DOHH2 (cell line): Measurements from ENCODE around the gene NRF1.

Source experiments
- H3F3A ChIP-seq: fragments of 200-600 bp; sonication (generic), shearing (Covaris generic); 2 replicates; pipeline ENCODE4 v1.6.0; 2016; ENCODE audit warnings: antibody characterized with exemption, mild to moderate bottlenecking; ENCODE audit not compliant: control insufficient read depth, insufficient read depth
- H3K27ac ChIP-seq: fragments of 200-600 bp; sonication (generic); 2 replicates; pipeline ENCODE4 v1.5.1; 2014; ENCODE audit warnings: low read depth, mild to moderate bottlenecking, low read length, moderate library complexity
- H3K27me3 ChIP-seq: fragments of 200-600 bp; sonication (generic); 2 replicates; pipeline ENCODE4 v1.6.1; 2014; ENCODE audit warnings: mild to moderate bottlenecking, low read length, mixed read lengths; ENCODE audit not compliant: control insufficient read depth
- H3K36me3 ChIP-seq: fragments of 200-600 bp; sonication (generic); 2 replicates; pipeline ENCODE4 v1.6.1; 2014; ENCODE audit warnings: mild to moderate bottlenecking, low read length, moderate library complexity, mixed read lengths; ENCODE audit not compliant: control insufficient read depth
- H3K4me1 ChIP-seq: fragments of 200-600 bp; sonication (generic); 2 replicates; pipeline ENCODE4 v1.6.1; 2014; ENCODE audit warnings: mild to moderate bottlenecking, low read length, mixed read lengths; ENCODE audit not compliant: control insufficient read depth
- H3K4me2 ChIP-seq: fragments of 200-600 bp; sonication (generic); 2 replicates; pipeline ENCODE4 v1.6.0; 2014; ENCODE audit warnings: mild to moderate bottlenecking, low read length, moderate library complexity
- H3K4me3 ChIP-seq: fragments of 200-600 bp; sonication (generic); 2 replicates; pipeline ENCODE4 v1.5.1; 2014; ENCODE audit warnings: mild to moderate bottlenecking, low read length, mixed read lengths
- H3K79me2 ChIP-seq: fragments of 200-600 bp; sonication (generic); 2 replicates; pipeline ENCODE4 v1.6.1; 2014; ENCODE audit warnings: mild to moderate bottlenecking, low read length, mixed read lengths; ENCODE audit not compliant: control insufficient read depth
- H3K9me2 ChIP-seq: fragments of 200-600 bp; sonication (generic); replicated peaks from 2 replicates; pipeline ENCODE4 v1.6.1; 2014; ENCODE audit warnings: mild to moderate bottlenecking, low read length, mixed read lengths; ENCODE audit not compliant: control insufficient read depth
- H3K9me3 ChIP-seq: fragments of 200-600 bp; sonication (generic); 2 replicates; pipeline ENCODE4 v1.6.1; 2014; ENCODE audit warnings: antibody characterized with exemption, low read length, mixed read lengths; ENCODE audit not compliant: control insufficient read depth, insufficient read depth
- H4K20me1 ChIP-seq: fragments of 200-600 bp; sonication (generic); 2 replicates; pipeline ENCODE4 v1.6.0; 2014; ENCODE audit warnings: low read depth, mild to moderate bottlenecking, antibody characterized with exemption, low read length, moderate library complexity; ENCODE audit not compliant: control insufficient read depth, insufficient read depth
- EZH2phosphoT487 ChIP-seq: fragments of 200-600 bp; sonication (generic); IDR thresholded peaks from 2 replicates; pipeline ENCODE4 v1.6.1; 2017; ENCODE audit warnings: borderline replicate concordance, mild to moderate bottlenecking, antibody characterized with exemption, low read length, moderate library complexity, mixed read lengths
- TF ChIP-seq, protein P1 (sequence below): fragments of 200-600 bp; sonication (generic); IDR thresholded peaks from one replicate; pipeline ENCODE4 v1.5.1; 2014; ENCODE audit warnings: antibody characterized with exemption, mild to moderate bottlenecking, low read depth, low read length; ENCODE audit not compliant: poor library complexity, severe bottlenecking

The NRF1 gene

GRCh38 chr7:129616530-129616929 lies 5.0 kb downstream of the NRF1 start:
- Histone ChIP-seq H3K9me2 (no peaks in the 10 kb centered on the region), H3K36me3 (peaks cover 12% of the 10 kb centered on the region), H3K4me1 (peaks cover 48% of the 10 kb centered on the region), H3K9me3 (no peaks in the 10 kb centered on the region), H4K20me1 (peaks cover 44% of the 10 kb centered on the region), H3K4me2 (peak overlapping the region; percentile 4; the same call in 1 of the 2 replicates), H3K79me2 (peaks cover 95% of the 10 kb centered on the region), H3K27me3 (no peaks in the 10 kb centered on the region), H3K27ac (no peak overlapping the region), H3F3A (peaks cover 13% of the 10 kb centered on the region), H3K4me3 (no peak overlapping the region)
- TF ChIP-seq, protein P1, sequence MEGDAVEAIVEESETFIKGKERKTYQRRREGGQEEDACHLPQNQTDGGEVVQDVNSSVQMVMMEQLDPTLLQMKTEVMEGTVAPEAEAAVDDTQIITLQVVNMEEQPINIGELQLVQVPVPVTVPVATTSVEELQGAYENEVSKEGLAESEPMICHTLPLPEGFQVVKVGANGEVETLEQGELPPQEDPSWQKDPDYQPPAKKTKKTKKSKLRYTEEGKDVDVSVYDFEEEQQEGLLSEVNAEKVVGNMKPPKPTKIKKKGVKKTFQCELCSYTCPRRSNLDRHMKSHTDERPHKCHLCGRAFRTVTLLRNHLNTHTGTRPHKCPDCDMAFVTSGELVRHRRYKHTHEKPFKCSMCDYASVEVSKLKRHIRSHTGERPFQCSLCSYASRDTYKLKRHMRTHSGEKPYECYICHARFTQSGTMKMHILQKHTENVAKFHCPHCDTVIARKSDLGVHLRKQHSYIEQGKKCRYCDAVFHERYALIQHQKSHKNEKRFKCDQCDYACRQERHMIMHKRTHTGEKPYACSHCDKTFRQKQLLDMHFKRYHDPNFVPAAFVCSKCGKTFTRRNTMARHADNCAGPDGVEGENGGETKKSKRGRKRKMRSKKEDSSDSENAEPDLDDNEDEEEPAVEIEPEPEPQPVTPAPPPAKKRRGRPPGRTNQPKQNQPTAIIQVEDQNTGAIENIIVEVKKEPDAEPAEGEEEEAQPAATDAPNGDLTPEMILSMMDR, result no peak
- no peak for TF ChIP-seq EZH2phosphoT487

DNA sequence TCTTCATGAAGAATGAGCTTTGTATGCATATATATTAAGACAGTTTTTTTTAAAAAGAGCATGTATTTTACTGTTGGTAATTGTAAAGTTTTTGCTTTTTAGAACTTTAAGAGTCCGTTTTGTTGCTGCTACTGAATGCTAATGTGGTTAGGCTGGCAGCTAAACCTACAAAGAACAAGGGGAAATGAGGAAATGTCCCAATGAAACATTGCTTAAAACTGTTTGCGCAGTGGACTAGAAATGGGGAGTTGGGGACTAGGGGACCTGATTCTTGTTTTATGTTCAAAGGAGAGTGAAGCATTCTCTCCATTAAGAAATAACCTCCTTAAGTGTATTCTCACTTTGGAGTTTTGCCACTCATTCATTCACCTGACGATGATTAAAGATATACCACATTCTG lies 5.7 kb downstream of the NRF1 start:
- H3K9me3 ChIP-seq, result no peaks in the 10 kb centered on the region
- H3K9me2 ChIP-seq, result no peaks in the 10 kb centered on the region
- H3F3A ChIP-seq, result peaks cover 14% of the 10 kb centered on the region
- peaks cover 44% of the 10 kb centered on the region for H4K20me1 ChIP-seq
- H3K4me1 ChIP-seq, result peaks cover 48% of the 10 kb centered on the region
- H3K4me2 ChIP-seq, result no peak overlapping the region
- H3K36me3 ChIP-seq, result peaks cover 11% of the 10 kb centered on the region
- TF ChIP-seq, protein P1, result no peak
- TF ChIP-seq EZH2phosphoT487, result no peak
- H3K79me2 ChIP-seq, result peaks cover 99% of the 10 kb centered on the region
- no peak overlapping the region for H3K4me3 ChIP-seq
- H3K27ac ChIP-seq, result no peak overlapping the region
- no peaks in the 10 kb centered on the region for H3K27me3 ChIP-seq

DNA sequence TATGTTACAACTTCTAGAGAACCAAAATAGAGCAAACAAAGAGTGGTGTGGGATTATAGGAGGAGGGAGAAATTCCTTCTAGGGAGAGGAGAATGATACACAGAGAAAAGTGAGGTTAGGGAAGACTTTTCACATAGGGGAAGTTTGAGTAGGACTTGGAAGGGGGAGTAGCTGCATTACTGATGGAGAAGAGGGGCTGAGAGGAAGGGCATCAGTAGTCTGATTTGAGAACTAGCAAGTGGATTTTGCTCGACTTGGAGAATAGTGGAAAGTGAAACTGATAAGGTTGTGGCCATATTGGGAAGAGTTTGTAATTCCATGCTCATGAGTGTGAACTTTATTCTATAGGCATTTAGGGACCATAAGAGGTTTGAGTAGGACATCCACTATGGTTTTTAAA lies 6.1 kb downstream of the NRF1 start:
- Histone ChIP-seq H3K27ac (no peak overlapping the region), H4K20me1 (peaks cover 40% of the 10 kb centered on the region), H3K36me3 (peaks cover 7% of the 10 kb centered on the region), H3K4me3 (no peak overlapping the region), H3K9me2 (no peaks in the 10 kb centered on the region), H3K4me2 (no peak overlapping the region), H3F3A (peaks cover 16% of the 10 kb centered on the region), H3K4me1 (peaks cover 48% of the 10 kb centered on the region), H3K79me2 (peaks cover 99% of the 10 kb centered on the region), H3K9me3 (no peaks in the 10 kb centered on the region), H3K27me3 (no peaks in the 10 kb centered on the region)
- TF ChIP-seq, protein P1, result no peak
- TF ChIP-seq EZH2phosphoT487, result no peak

DNA sequence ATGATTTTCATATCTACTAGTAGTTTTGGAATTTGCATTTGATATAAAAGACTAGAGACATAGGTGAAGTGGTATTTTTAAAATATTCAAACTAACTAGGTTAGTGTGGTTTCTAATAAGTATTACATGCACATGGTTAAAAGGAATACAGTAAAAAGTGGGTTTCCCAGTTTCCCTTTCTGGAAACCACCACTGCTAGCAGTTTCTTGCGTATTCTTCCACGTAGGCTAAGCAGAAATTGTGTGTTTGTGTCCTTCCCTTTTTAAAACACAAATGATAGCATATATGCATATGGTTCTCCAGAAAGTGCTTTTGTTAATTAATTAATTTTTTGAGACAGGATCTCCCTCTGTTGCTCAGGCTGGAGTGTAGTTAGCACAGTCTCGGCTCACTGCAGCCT lies 15.4 kb downstream of the NRF1 start:
- Histone ChIP-seq H4K20me1 (0 out of 2 replicates have a peak, but pooled peaks cover 4% of the 10 kb centered on the region), H3K79me2 (peaks cover 91% of the 10 kb centered on the region), H3K4me2 (0 out of 2 replicates have a peak overlapping the region, but pooled peaks have one; percentile 0), H3K9me3 (no peaks in the 10 kb centered on the region), H3K4me1 (peaks cover 16% of the 10 kb centered on the region), H3K27me3 (no peaks in the 10 kb centered on the region), H3K9me2 (no peaks in the 10 kb centered on the region), H3K4me3 (no peak overlapping the region), H3K27ac (no peak overlapping the region), H3F3A (peaks cover 14% of the 10 kb centered on the region), H3K36me3 (peaks cover 15% of the 10 kb centered on the region)
- TF ChIP-seq, protein P1, result no peak
- TF ChIP-seq EZH2phosphoT487, result no peak
